Mucosa of descending colon (tissue), 3 donors: ENCODE data around the gene SVEP1. TPM values are rescaled to one million over a fixed set of nuclear protein-coding genes. Genes with fewer than 3 reads are reported as not detected.

Source experiments
- ATAC-seq: fragments of 200-7000 bp; cut with Tn5 transposase; one replicate; pipeline ENCODE4 v1.9.1; 2020; ENCODE audit warnings: mild to moderate bottlenecking, moderate library complexity
- DNase-seq, 3 donors: peaks; one replicate each; pipeline ENCODE4 v3.0.0-alpha.2; 2020
- H3K36me3 ChIP-seq: fragments of 200-600 bp; one replicate; pipeline ENCODE4 v1.8.0; 2021; ENCODE audit warnings: low read depth, mild to moderate bottlenecking
- H3K4me1 ChIP-seq: fragments of 200-600 bp; one replicate; pipeline ENCODE4 v1.8.0; 2021; ENCODE audit warnings: low read depth, mild to moderate bottlenecking
- H3K4me3 ChIP-seq: fragments of 200-600 bp; one replicate; pipeline ENCODE4 v1.8.0; 2021; ENCODE audit warnings: mild to moderate bottlenecking
- H3K9me3 ChIP-seq: fragments of 200-600 bp; one replicate; pipeline ENCODE4 v1.8.0; 2021; ENCODE audit warnings: mild to moderate bottlenecking
- intact Hi-C, 2 donors: fragments of 100-400 bp; cut with DNase I in 1 of 2; cut with micrococcal nuclease in 1 of 2; formaldehyde crosslinking; loops; one replicate each; pipeline versions ENCODE4 v1.11.0 to v1.11.1; 2022; cut with DNase I, micrococcal nuclease
- total RNA-seq, 3 donors: library from RNA; stranded (reverse); fragmentation: NEBNext Ultra II Directional in 2 of 3; extraction: Animal tissue kit (Norgen Biotek cat#: 25700) in 2 of 3; gene quantifications; one replicate each; pipeline versions ENCODE4 v1.2.1 to v1.2.4, GENCODE V29; 2021 to 2023
- TF ChIP-seq, protein P1 (sequence below): fragments of 200-600 bp; IDR thresholded peaks from one replicate; pipeline ENCODE4 v1.8.0; 2022; ENCODE audit warnings: antibody characterized with exemption, mild to moderate bottlenecking
- donor health status: DM: no; HTN: no; CAD: no; lungs with moderate emphysema.
- donor health status: DM: no; HTN: no; CAD: no.
- donor health status: DM: no; HTN: yes; CAD: no.

The SVEP1 gene
- total RNA-seq, 3 donors from 2014 or later = 3.6 to 20.4 (median 12.0) TPM

- ATAC-seq = no peak
Measured at GRCh38 chr9:110546411-110546871, 33.1 kb downstream of the SVEP1 start.

GRCh38 chr9:110545705-110546104 is 33.8 kb downstream of the SVEP1 start:
- no peaks in the 10 kb centered on the region for H3K9me3 ChIP-seq
- TF ChIP-seq, protein P1, sequence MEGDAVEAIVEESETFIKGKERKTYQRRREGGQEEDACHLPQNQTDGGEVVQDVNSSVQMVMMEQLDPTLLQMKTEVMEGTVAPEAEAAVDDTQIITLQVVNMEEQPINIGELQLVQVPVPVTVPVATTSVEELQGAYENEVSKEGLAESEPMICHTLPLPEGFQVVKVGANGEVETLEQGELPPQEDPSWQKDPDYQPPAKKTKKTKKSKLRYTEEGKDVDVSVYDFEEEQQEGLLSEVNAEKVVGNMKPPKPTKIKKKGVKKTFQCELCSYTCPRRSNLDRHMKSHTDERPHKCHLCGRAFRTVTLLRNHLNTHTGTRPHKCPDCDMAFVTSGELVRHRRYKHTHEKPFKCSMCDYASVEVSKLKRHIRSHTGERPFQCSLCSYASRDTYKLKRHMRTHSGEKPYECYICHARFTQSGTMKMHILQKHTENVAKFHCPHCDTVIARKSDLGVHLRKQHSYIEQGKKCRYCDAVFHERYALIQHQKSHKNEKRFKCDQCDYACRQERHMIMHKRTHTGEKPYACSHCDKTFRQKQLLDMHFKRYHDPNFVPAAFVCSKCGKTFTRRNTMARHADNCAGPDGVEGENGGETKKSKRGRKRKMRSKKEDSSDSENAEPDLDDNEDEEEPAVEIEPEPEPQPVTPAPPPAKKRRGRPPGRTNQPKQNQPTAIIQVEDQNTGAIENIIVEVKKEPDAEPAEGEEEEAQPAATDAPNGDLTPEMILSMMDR = no peak
- DNase-seq = no peak
- intact Hi-C loops = no loop called here
- no peaks in the 10 kb centered on the region for H3K36me3 ChIP-seq
- H3K4me1 ChIP-seq = no peaks in the 10 kb centered on the region
- ATAC-seq = no peak
- no peak overlapping the region for H3K4me3 ChIP-seq

More at GRCh38 chr9:110546411-110546871, 33.1 kb downstream of the SVEP1 start:
- no peak for DNase-seq
- TF ChIP-seq, protein P1 = no peak
- Histone ChIP-seq H3K4me1 (no peaks in the 10 kb centered on the region), H3K36me3 (no peaks in the 10 kb centered on the region), H3K9me3 (no peaks in the 10 kb centered on the region), H3K4me3 (no peak overlapping the region)
- intact Hi-C loops = no loop called here

DNA sequence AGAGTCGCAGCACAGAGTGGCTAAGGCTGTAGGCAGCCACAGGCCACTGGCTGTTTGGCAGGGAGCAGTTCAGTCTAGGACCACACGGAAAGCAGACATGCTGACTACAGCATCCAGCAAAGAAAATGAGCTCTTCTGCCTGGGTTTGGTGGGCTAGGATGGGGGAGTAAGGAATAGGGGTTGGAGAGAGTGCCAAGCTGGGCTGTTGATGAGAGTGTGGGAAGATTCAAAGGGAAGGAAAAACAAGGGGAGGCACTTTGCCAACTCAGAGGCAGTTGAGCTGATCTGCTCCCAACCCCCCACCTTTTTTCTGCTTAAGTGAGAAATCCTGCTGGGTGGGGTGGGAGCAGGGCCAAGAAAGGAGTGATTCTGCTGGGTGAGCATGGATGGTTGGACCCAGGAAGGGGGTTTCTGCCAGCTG is 35.9 kb downstream of the SVEP1 start:
- DNase-seq = no peak
- Histone ChIP-seq H3K9me3 (no peaks in the 10 kb centered on the region), H3K4me3 (no peak overlapping the region), H3K36me3 (no peaks in the 10 kb centered on the region), H3K4me1 (no peaks in the 10 kb centered on the region)
- intact Hi-C loops = no loop called here
- TF ChIP-seq, protein P1 = no peak
- ATAC-seq = no peak

- DNase-seq (no peak), ATAC-seq (no peak)
- no peak overlapping the region for H3K4me3 ChIP-seq
- no peaks in the 10 kb centered on the region for H3K36me3 ChIP-seq
- H3K4me1 ChIP-seq = no peaks in the 10 kb centered on the region
- intact Hi-C loops = no loop called here
- no peaks in the 10 kb centered on the region for H3K9me3 ChIP-seq
- TF ChIP-seq, protein P1 = no peak
Measured at GRCh38 chr9:110541950-110542349, 37.6 kb downstream of the SVEP1 start.

GRCh38 chr9:110538647-110539041 is 40.9 kb downstream of the SVEP1 start:
- ATAC-seq (no peak), DNase-seq (no peak)
- Histone ChIP-seq H3K4me3 (no peak overlapping the region), H3K4me1 (no peaks in the 10 kb centered on the region), H3K9me3 (no peaks in the 10 kb centered on the region), H3K36me3 (no peaks in the 10 kb centered on the region)
- intact Hi-C loops = no loop called here
- TF ChIP-seq, protein P1 = no peak
